WTC11 (cell line): ENCODE data around the gene FOXP1. TPM values are rescaled to one million over a fixed set of nuclear protein-coding genes. Genes with fewer than 3 reads are reported as not detected.

ENCODE experiments used
- ATAC-seq: fragments of 200-7000 bp; cut with Tn5 transposase; 2 replicates; pipeline ENCODE4 v1.10.0; 2021; ENCODE audit warnings: mild to moderate bottlenecking, moderate library complexity
- CTCF ChIA-PET: fragments of 300-600 bp; sonication (Branson Sonifier 250); formaldehyde crosslinking; loops from one replicate; lab custom pipeline; 2021; ENCODE audit warnings: antibody characterized with exemption; lab: Charles Lee
- POLR2A ChIA-PET: fragments of 350-600 bp; sonication (Branson Sonifier 250); formaldehyde crosslinking; loops from one replicate; lab custom pipeline; 2021; ENCODE audit warnings: antibody characterized with exemption; lab: Charles Lee
- DNase-seq: peaks from one replicate; pipeline ENCODE4 v3.0.0; 2021; ENCODE audit warnings: low spot score
- H3K27ac Mint-ChIP-seq: 2 replicates; pipeline ENCODE4 v1.8.0; 2021; ENCODE audit warnings: mixed read lengths
- H3K27me3 Mint-ChIP-seq: 2 replicates; pipeline ENCODE4 v1.8.0; 2021; ENCODE audit warnings: low read depth, mild to moderate bottlenecking, moderate library complexity, mixed read lengths
- H3K36me3 Mint-ChIP-seq: 2 replicates; pipeline ENCODE4 v1.8.0; 2021; ENCODE audit warnings: mixed read lengths
- H3K4me1 Mint-ChIP-seq: 2 replicates; pipeline ENCODE4 v1.8.0; 2022; ENCODE audit warnings: mixed read lengths
- H3K4me3 Mint-ChIP-seq: 2 replicates; pipeline ENCODE4 v1.8.0; 2021; ENCODE audit warnings: mild to moderate bottlenecking, moderate library complexity, mixed read lengths
- H3K9me3 Mint-ChIP-seq: 2 replicates; pipeline ENCODE4 v1.8.0; 2021; ENCODE audit warnings: mixed read lengths
- ATF1 ChIP-seq: sonication (generic); formaldehyde crosslinking; IDR thresholded peaks from 2 replicates; pipeline ENCODE4 v1.8.1; 2023; ENCODE audit warnings: mild to moderate bottlenecking, moderate library complexity, missing genetic modification reagents
- ATF6 ChIP-seq: sonication (generic); formaldehyde crosslinking; IDR thresholded peaks from 2 replicates; pipeline ENCODE4 v1.8.1; 2023; ENCODE audit warnings: mild to moderate bottlenecking, missing genetic modification reagents
- CDX4 ChIP-seq: fragments of 250-450 bp; sonication (Bioruptor Pico); IDR thresholded peaks from 2 replicates; pipeline ENCODE4 v1.9.0; 2021; ENCODE audit warnings: moderate library complexity, mild to moderate bottlenecking, inconsistent platforms, borderline replicate concordance
- CTCF ChIP-seq: fragments of 200-600 bp; IDR thresholded peaks from 2 replicates; pipeline ENCODE4 v1.8.0; 2022; ENCODE audit warnings: antibody characterized with exemption
- E2F5 ChIP-seq: sonication (generic); formaldehyde crosslinking; IDR thresholded peaks from 2 replicates; pipeline ENCODE4 v1.8.1; 2022; ENCODE audit warnings: mild to moderate bottlenecking, moderate library complexity, missing genetic modification reagents
- ELF4 ChIP-seq: sonication (generic); formaldehyde crosslinking; IDR thresholded peaks from 2 replicates; pipeline ENCODE4 v1.8.1; 2022; ENCODE audit warnings: low read depth, mild to moderate bottlenecking, moderate library complexity, missing genetic modification reagents
- ETV6 ChIP-seq: sonication (generic); formaldehyde crosslinking; IDR thresholded peaks from 2 replicates; pipeline ENCODE4 v1.8.1; 2022; ENCODE audit warnings: mild to moderate bottlenecking, missing genetic modification reagents
- GTF2I ChIP-seq: fragments of 250-450 bp; sonication (Bioruptor Pico); conservative IDR thresholded peaks from 2 replicates; pipeline ENCODE4 v1.4.0; 2021; ENCODE audit warnings: mild to moderate bottlenecking
- IRF2 ChIP-seq: sonication (generic); formaldehyde crosslinking; IDR thresholded peaks from 2 replicates; pipeline ENCODE4 v1.8.0; 2022; ENCODE audit warnings: low read depth, missing genetic modification reagents, borderline replicate concordance
- JAZF1 ChIP-seq: fragments of 250-450 bp; sonication (Bioruptor Pico); IDR thresholded peaks from 2 replicates; pipeline ENCODE4 v1.9.0; 2021; ENCODE audit warnings: moderate library complexity, mild to moderate bottlenecking, inconsistent platforms
- JUN ChIP-seq: sonication (generic); formaldehyde crosslinking; IDR thresholded peaks from 2 replicates; pipeline ENCODE4 v1.8.0; 2023; ENCODE audit warnings: mild to moderate bottlenecking, missing genetic modification reagents
- MYBL2 ChIP-seq: sonication (generic); formaldehyde crosslinking; IDR thresholded peaks from 2 replicates; pipeline ENCODE4 v1.8.1; 2023; ENCODE audit warnings: mild to moderate bottlenecking, moderate library complexity, missing genetic modification reagents
- NR2C2 ChIP-seq: sonication (generic); formaldehyde crosslinking; IDR thresholded peaks from 2 replicates; pipeline ENCODE4 v1.8.0; 2022; ENCODE audit warnings: mild to moderate bottlenecking, missing genetic modification reagents
- OVOL2 ChIP-seq: fragments of 250-450 bp; sonication (Bioruptor Pico); IDR thresholded peaks from 2 replicates; pipeline ENCODE4 v1.9.0; 2021; ENCODE audit warnings: mild to moderate bottlenecking, borderline replicate concordance
- SOX15 ChIP-seq: fragments of 250-450 bp; sonication (Bioruptor Pico); IDR thresholded peaks from 2 replicates; pipeline ENCODE4 v1.9.0; 2021; ENCODE audit warnings: mild to moderate bottlenecking
- SP1 ChIP-seq: sonication (generic); formaldehyde crosslinking; conservative IDR thresholded peaks from 2 replicates; pipeline ENCODE4 v1.8.1; 2022; ENCODE audit warnings: missing genetic modification reagents
- TEAD4 ChIP-seq: sonication (generic); formaldehyde crosslinking; IDR thresholded peaks from 2 replicates; pipeline ENCODE4 v1.8.0; 2022; ENCODE audit warnings: mild to moderate bottlenecking, missing genetic modification reagents
- TP53 ChIP-seq: sonication (generic); formaldehyde crosslinking; IDR thresholded peaks from 2 replicates; pipeline ENCODE4 v1.8.1; 2023; ENCODE audit warnings: mild to moderate bottlenecking, missing genetic modification reagents
- ZNF138 ChIP-seq: sonication (generic); formaldehyde crosslinking; conservative IDR thresholded peaks from 2 replicates; pipeline ENCODE4 v1.8.1; 2022; ENCODE audit warnings: mild to moderate bottlenecking, moderate library complexity, missing genetic modification reagents
- ZNF263 ChIP-seq: sonication (generic); formaldehyde crosslinking; IDR thresholded peaks from 2 replicates; pipeline ENCODE4 v1.8.1; 2022; ENCODE audit warnings: low read depth, mild to moderate bottlenecking, moderate library complexity, missing genetic modification reagents
- ZNF671 ChIP-seq: fragments of 250-450 bp; sonication (Bioruptor Pico); IDR thresholded peaks from 2 replicates; pipeline ENCODE4 v1.8.0; 2021; ENCODE audit warnings: mild to moderate bottlenecking
- total RNA-seq: library from RNA; stranded (reverse); gene quantifications from 3 replicates; pipeline ENCODE4 v1.2.3, GENCODE V29; 2021
- TF ChIP-seq, protein P1 (sequence below): sonication (generic); formaldehyde crosslinking; IDR thresholded peaks from 2 replicates; pipeline ENCODE4 v1.8.1; 2022; ENCODE audit warnings: missing genetic modification reagents, borderline replicate concordance
- TF ChIP-seq, protein P2 (sequence below): fragments of 250-450 bp; sonication (Bioruptor Pico); IDR thresholded peaks from 2 replicates; pipeline ENCODE4 v1.9.0; 2021; ENCODE audit warnings: mild to moderate bottlenecking
- TF ChIP-seq, protein P3 (sequence below): sonication (generic); formaldehyde crosslinking; IDR thresholded peaks from 2 replicates; pipeline ENCODE4 v1.8.1; 2023; ENCODE audit warnings: mild to moderate bottlenecking, missing genetic modification reagents, moderate library complexity
- TF ChIP-seq, protein P4 (sequence below): sonication (generic); formaldehyde crosslinking; IDR thresholded peaks from 2 replicates; pipeline ENCODE4 v1.8.1; 2023; ENCODE audit warnings: mild to moderate bottlenecking, missing genetic modification reagents, moderate library complexity

Gene FOXP1
- total RNA-seq, 1 experiment from 2014 or later: 25.8 TPM

DNA sequence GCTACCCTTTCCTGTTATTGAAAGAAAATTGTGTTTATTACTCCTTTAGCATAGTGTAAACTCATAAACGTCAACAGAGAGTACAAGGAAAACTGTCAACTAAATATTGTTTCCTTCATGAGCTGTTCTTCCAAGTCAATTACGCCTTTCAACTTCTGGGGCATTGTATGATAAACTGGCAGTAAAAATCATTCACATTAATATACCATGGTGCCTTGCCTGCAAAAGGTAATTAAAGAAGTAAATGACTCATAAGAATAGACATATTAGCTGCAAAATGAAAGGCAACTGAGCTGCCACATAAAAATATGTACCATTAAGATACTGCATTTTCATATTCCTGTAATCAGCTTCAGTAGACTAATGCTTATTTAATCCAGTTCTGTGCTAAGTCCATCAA lies 447.3 kb downstream of the FOXP1 start:
- POLR2A ChIA-PET: interaction anchor here (1.5 kb wide), 1 partner anchor 16 kb away, joined by 3 read pairs; no protein-coding TSS in a partner anchor
- TF ChIP-seq GTF2I (CRISPR knock-in tag): no peak
- no peak for TF ChIP-seq TEAD4 (CRISPR knock-in tag)
- TF ChIP-seq, protein P1, sequence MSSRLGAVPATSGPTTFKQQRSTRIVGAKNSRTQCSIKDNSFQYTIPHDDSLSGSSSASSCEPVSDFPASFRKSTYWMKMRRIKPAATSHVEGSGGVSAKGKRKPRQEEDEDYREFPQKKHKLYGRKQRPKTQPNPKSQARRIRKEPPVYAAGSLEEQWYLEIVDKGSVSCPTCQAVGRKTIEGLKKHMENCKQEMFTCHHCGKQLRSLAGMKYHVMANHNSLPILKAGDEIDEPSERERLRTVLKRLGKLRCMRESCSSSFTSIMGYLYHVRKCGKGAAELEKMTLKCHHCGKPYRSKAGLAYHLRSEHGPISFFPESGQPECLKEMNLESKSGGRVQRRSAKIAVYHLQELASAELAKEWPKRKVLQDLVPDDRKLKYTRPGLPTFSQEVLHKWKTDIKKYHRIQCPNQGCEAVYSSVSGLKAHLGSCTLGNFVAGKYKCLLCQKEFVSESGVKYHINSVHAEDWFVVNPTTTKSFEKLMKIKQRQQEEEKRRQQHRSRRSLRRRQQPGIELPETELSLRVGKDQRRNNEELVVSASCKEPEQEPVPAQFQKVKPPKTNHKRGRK (CRISPR knock-in tag): no peak
- no peak for TF ChIP-seq CDX4 (CRISPR knock-in tag)
- TF ChIP-seq ZNF138: no peak
- TF ChIP-seq ELF4 (CRISPR knock-in tag): no peak
- TF ChIP-seq JUN: no peak
- no peak for TF ChIP-seq ETV6
- no peak for TF ChIP-seq ZNF671 (CRISPR knock-in tag)
- no peak for TF ChIP-seq MYBL2 (CRISPR knock-in tag)
- TF ChIP-seq, all 79 proteins: peak for 0
- ATAC-seq: no peak
- CTCF ChIA-PET: interaction anchor here (1.4 kb wide), 1 partner anchor 40 kb away, joined by 4 read pairs; no protein-coding TSS in a partner anchor
- Mint-ChIP-seq H3K36me3 (no peaks in the 10 kb centered on the region; the same call in 1 of the 2 replicates), H3K9me3 (no peaks in the 10 kb centered on the region), H3K4me1 (peaks cover 68% of the 10 kb centered on the region), H3K27ac (no peak overlapping the region), H3K4me3 (no peak overlapping the region), H3K27me3 (peaks cover 2% of the 10 kb centered on the region; the same call in 1 of the 2 replicates)
- no peak for DNase-seq

DNA sequence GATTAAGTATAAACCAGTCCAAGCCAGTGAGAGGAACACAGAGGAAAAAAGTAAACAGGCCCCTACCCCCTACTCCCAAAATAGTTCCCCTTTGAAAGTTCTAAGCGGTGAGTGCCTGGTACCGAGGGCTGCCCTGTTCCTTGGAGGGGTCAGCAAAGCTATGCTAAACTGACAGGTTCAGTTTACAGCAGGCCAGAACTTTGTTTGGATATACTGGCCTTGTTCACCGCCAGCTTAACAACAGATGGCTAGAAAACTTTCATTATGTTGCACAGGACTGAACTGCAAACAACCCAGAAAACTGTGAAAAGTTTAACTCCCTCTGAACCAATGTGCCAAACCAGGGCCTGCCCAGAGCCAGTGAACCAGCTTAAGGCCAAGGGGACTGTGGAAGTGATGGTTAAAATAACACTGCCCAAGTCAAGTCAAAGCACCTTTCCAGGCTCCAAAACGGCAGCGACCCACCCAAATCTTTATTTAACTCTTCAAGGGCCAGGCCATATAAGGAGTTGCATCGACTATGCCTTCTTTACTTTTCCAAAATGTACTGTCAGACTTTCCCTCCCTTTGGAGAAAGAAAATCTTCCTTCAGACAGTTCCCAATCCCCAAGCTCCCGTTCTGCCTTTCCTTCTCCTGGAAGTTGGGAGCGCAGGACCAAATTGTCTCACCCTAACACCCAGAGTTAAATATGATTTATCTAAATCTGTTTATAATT lies 448.0 kb downstream of the FOXP1 start:
- POLR2A ChIA-PET: no interaction called here
- Mint-ChIP-seq H3K27me3 (peaks cover 2% of the 10 kb centered on the region; the same call in 1 of the 2 replicates), H3K27ac (peak overlapping the region; percentile 55; the same call in 1 of the 2 replicates), H3K4me3 (no peak overlapping the region), H3K4me1 (peaks cover 75% of the 10 kb centered on the region), H3K36me3 (no peaks in the 10 kb centered on the region), H3K9me3 (no peaks in the 10 kb centered on the region)
- TF ChIP-seq E2F5 (CRISPR knock-in tag) (no peak), JAZF1 (CRISPR knock-in tag) (no peak), CTCF (no peak), SOX15 (no peak), ATF1 (CRISPR knock-in tag) (no peak), ZNF263 (CRISPR knock-in tag) (no peak), SP1 (CRISPR knock-in tag) (no peak), IRF2 (CRISPR knock-in tag) (no peak), NR2C2 (CRISPR knock-in tag) (no peak), ATF6 (no peak), OVOL2 (no peak), TP53 (CRISPR knock-in tag) (no peak)
- TF ChIP-seq, protein P2, sequence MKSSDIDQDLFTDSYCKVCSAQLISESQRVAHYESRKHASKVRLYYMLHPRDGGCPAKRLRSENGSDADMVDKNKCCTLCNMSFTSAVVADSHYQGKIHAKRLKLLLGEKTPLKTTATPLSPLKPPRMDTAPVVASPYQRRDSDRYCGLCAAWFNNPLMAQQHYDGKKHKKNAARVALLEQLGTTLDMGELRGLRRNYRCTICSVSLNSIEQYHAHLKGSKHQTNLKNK (CRISPR knock-in tag): no peak
- TF ChIP-seq, protein P3, sequence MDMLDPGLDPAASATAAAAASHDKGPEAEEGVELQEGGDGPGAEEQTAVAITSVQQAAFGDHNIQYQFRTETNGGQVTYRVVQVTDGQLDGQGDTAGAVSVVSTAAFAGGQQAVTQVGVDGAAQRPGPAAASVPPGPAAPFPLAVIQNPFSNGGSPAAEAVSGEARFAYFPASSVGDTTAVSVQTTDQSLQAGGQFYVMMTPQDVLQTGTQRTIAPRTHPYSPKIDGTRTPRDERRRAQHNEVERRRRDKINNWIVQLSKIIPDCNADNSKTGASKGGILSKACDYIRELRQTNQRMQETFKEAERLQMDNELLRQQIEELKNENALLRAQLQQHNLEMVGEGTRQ (CRISPR knock-in tag): no peak
- TF ChIP-seq, protein P4, sequence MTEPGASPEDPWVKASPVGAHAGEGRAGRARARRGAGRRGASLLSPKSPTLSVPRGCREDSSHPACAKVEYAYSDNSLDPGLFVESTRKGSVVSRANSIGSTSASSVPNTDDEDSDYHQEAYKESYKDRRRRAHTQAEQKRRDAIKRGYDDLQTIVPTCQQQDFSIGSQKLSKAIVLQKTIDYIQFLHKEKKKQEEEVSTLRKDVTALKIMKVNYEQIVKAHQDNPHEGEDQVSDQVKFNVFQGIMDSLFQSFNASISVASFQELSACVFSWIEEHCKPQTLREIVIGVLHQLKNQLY (CRISPR knock-in tag): no peak
- ATAC-seq: peak; percentile 12
- CTCF ChIA-PET: interaction anchor here (0.6 kb wide), 1 partner anchor 112 kb away, joined by 3 read pairs; no protein-coding TSS in a partner anchor
- no peak for DNase-seq
